K562 (cell line): Measurements from ENCODE around the gene CSTB. TPM values are rescaled to one million over a fixed set of nuclear protein-coding genes. Genes with fewer than 3 reads are reported as not detected.

ENCODE experiments used
- ATAC-seq: fragments of 200-7000 bp; cut with Tn5 transposase; 3 replicates; pipeline ENCODE4 v1.9.1; 2020; ENCODE audit warnings: moderate library complexity
- BruUV-seq: library from RNA; stranded (reverse); fragments of 400-500 nt; replicated peaks from 2 replicates; lab custom pipeline; 2021; lab: Mats Ljungman, UMichigan
- CTCF ChIA-PET: fragments of 300-600 bp; formaldehyde crosslinking; extraction: SDS; loops from one replicate; lab custom pipeline; 2021; ENCODE audit warnings: low intra/inter-chr PET ratio; lab: Yijun Ruan, JAX
- POLR2A ChIA-PET: fragments of 300-600, 350-650 bp; sonication (Branson Sonifier 250); formaldehyde crosslinking; extraction: SDS; loops from one replicate; lab custom pipeline; 2021; ENCODE audit warnings: antibody characterized with exemption, inconsistent platforms; lab: Yijun Ruan, JAX
- DNase-seq, 4 experiments: peaks; one replicate each; pipeline versions ENCODE4 v3.0.0 to v3.0.0-alpha.2; 2011 to 2018; ENCODE audit warnings: low spot score in 3 of 4, mixed read lengths in 3 of 4; ENCODE audit errors: extremely low read depth in 1 of 4
- FAIRE-seq: peaks from 2 replicates; lab custom pipeline; 2011; peaks lifted over from hg19 to GRCh38; lab: Jason Lieb, UNC
- H2AFZ ChIP-seq: 2 replicates; pipeline ENCODE4 v1.6.0; 2011; ENCODE audit warnings: low read depth, low read length, control low read depth, inconsistent platforms
- H3K27ac ChIP-seq: fragments of 200-600 bp; 3 replicates; pipeline ENCODE4 v1.8.0; 2011; ENCODE audit warnings: low read depth, mild to moderate bottlenecking, control low read depth, inconsistent platforms, low read length, moderate library complexity, mixed read lengths; ENCODE audit errors: extremely low read depth
- H3K27me3 ChIP-seq, 2 experiments: fragments of 300-600 bp in 1 of 2; 2 replicates in 1 of 2; 3 replicates in 1 of 2; pipeline versions ENCODE4 v1.6.0 to v1.8.0; 2011; ENCODE audit warnings: inconsistent platforms in 2 of 2, low read length in 2 of 2, mild to moderate bottlenecking in 1 of 2, mixed read lengths in 1 of 2, moderate library complexity in 1 of 2; ENCODE audit not compliant: control insufficient read depth in 2 of 2, insufficient read depth in 2 of 2
- H3K36me3 ChIP-seq: fragments of 300-600 bp; 3 replicates; pipeline ENCODE4 v1.8.0; 2011; ENCODE audit warnings: mild to moderate bottlenecking, low read length, inconsistent platforms; ENCODE audit not compliant: control insufficient read depth, insufficient read depth
- H3K4me1 ChIP-seq, 2 experiments: fragments of 200-600 bp in 1 of 2; replicated peaks in 1 of 2; 2 replicates in 1 of 2; 3 replicates in 1 of 2; pipeline versions ENCODE4 v1.5.1 to v1.8.0; 2011; ENCODE audit warnings: inconsistent platforms in 2 of 2, low read length in 2 of 2, mild to moderate bottlenecking in 1 of 2, mixed read lengths in 1 of 2, moderate library complexity in 1 of 2; ENCODE audit not compliant: control insufficient read depth in 2 of 2, insufficient read depth in 2 of 2
- H3K4me2 ChIP-seq: 2 replicates; pipeline ENCODE4 v1.6.1; 2011; ENCODE audit warnings: low read length, control low read depth, inconsistent platforms, mixed read lengths; ENCODE audit not compliant: insufficient read depth
- H3K4me3 ChIP-seq: fragments of 200-600 bp; sonication (generic), shearing (Covaris generic); 2 replicates; pipeline ENCODE4 v1.5.1; 2016; ENCODE audit warnings: control low read depth, inconsistent platforms
- H3K79me2 ChIP-seq: fragments of 200-600 bp; 3 replicates; pipeline ENCODE4 v1.8.0; 2011; ENCODE audit warnings: low read length, inconsistent platforms; ENCODE audit not compliant: control insufficient read depth, insufficient read depth
- H3K9ac ChIP-seq, 2 experiments: 2 replicates each; pipeline versions ENCODE4 v1.6.0 to v1.6.1; 2011; ENCODE audit warnings: low read depth in 2 of 2, low read length in 2 of 2, control low read depth in 1 of 2, inconsistent platforms in 1 of 2, mild to moderate bottlenecking in 1 of 2, mixed read lengths in 1 of 2; ENCODE audit not compliant: insufficient read depth in 1 of 2
- H3K9me1 ChIP-seq: one replicate; pipeline ENCODE4 v1.6.0; 2011; ENCODE audit warnings: inconsistent platforms, mild to moderate bottlenecking, low read length, moderate library complexity; ENCODE audit not compliant: control insufficient read depth, insufficient read depth
- H3K9me3 ChIP-seq: replicated peaks from 2 replicates; pipeline ENCODE4 v1.5.1; 2011; ENCODE audit warnings: low read depth, low read length, inconsistent platforms; ENCODE audit not compliant: control insufficient read depth, insufficient read depth
- H4K20me1 ChIP-seq: replicated peaks from 2 replicates; pipeline ENCODE4 v1.6.1; 2011; ENCODE audit warnings: low read length, inconsistent platforms, mixed read lengths; ENCODE audit not compliant: control insufficient read depth, insufficient read depth
- HDGF ChIP-seq: fragments of 450-650 bp; IDR thresholded peaks from 2 replicates; pipeline ENCODE4 v1.6.1; 2016
- KDM1A ChIP-seq, 2 experiments: fragments of 450-650 bp; IDR thresholded peaks; 2 replicates each; pipeline ENCODE4 v1.6.1; 2016; ENCODE audit warnings: mild to moderate bottlenecking in 2 of 2
- MAZ ChIP-seq, 2 experiments: fragments of 450-650 bp in 1 of 2; sonication (generic) in 1 of 2; formaldehyde crosslinking; IDR thresholded peaks in 1 of 2; conservative IDR thresholded peaks in 1 of 2; 2 replicates each; pipeline versions ENCODE4 v1.4.0 to v1.5.0; 2020; ENCODE audit warnings: mild to moderate bottlenecking in 1 of 2, missing genetic modification reagents in 1 of 2
- NCOR1 ChIP-seq: fragments of 450-650 bp; IDR thresholded peaks from 2 replicates; pipeline ENCODE4 v1.6.1; 2016; ENCODE audit warnings: mild to moderate bottlenecking, moderate library complexity
- POLR2G ChIP-seq: fragments of 200-400 bp; formaldehyde crosslinking; IDR thresholded peaks from 2 replicates; pipeline ENCODE4 v1.6.1; 2017; ENCODE audit warnings: low read depth, mild to moderate bottlenecking, antibody characterized with exemption, low read length, moderate library complexity
- RBM22 ChIP-seq: fragments of 200-400 bp; formaldehyde crosslinking; IDR thresholded peaks from 2 replicates; pipeline ENCODE4 v1.6.1; 2018; ENCODE audit warnings: low read length, low read depth; ENCODE audit not compliant: poor library complexity, severe bottlenecking
- STAT5A ChIP-seq: IDR thresholded peaks from 2 replicates; pipeline ENCODE4 v1.6.1; 2012; ENCODE audit warnings: low read length, inconsistent platforms, borderline replicate concordance
- SUPT5H ChIP-seq: fragments of 450-650 bp; IDR thresholded peaks from 2 replicates; pipeline ENCODE4 v1.6.1; 2016
- TARDBP ChIP-seq: fragments of 450-650 bp; IDR thresholded peaks from 2 replicates; pipeline ENCODE4 v1.6.1; 2016
- WGBS: fragments of 100-300 bp; shearing (Covaris generic); methylation state at CpG from one replicate; pipeline ENCODE4 v1.1.6; 2016; ENCODE audit warnings: low coverage, mixed read lengths; ENCODE audit not compliant: insufficient coverage; ENCODE audit errors: missing lambda C conversion rate; 5-methylcytosine and 5-hydroxymethylcytosine counted together
- in situ Hi-C: fragments of 300-500 bp; cut with MboI; formaldehyde crosslinking; loops from 4 replicates; pipeline ENCODE4 v1.15.0; 2018; ENCODE audit warnings: inconsistent platforms, mixed read lengths
- intact Hi-C: fragments of 100-400 bp; cut with micrococcal nuclease; formaldehyde crosslinking; loops from 2 replicates; pipeline ENCODE4 v1.14.2; 2022
- polyA plus RNA-seq, 8 experiments: library from polyadenylated mRNA; depleted of rRNA in 4 of 8; stranded (reverse) in 5 of 8; unstranded in 3 of 8; fragments of >200 nt; fragmentation: Nextera tagmentation in 2 of 8; fragmentation: Illumina TruSeq in 1 of 8; extraction: Ambion mirVana in 2 of 8; extraction: Trizol in 1 of 8; gene quantifications; 2 replicates each; pipeline versions ENCODE4 v1.2.1 to v1.2.3, GENCODE V29; 2011 to 2014; ENCODE audit warnings: inconsistent platforms in 1 of 8, missing spikeins in 1 of 8
- total RNA-seq, 7 experiments: library from RNA; depleted of rRNA in 6 of 7; stranded (reverse); fragments of >200 nt in 6 of 7; fragmentation: Illumina TruSeq in 2 of 7; extraction: Trizol in 2 of 7; gene quantifications; 2 replicates each; pipeline versions ENCODE4 v1.2.1 to v1.2.3, GENCODE V29; 2011 to 2021; ENCODE audit warnings: low replicate concordance in 1 of 7
- TF ChIP-seq, protein P1 (sequence below): sonication (generic); formaldehyde crosslinking; IDR thresholded peaks from 2 replicates; pipeline ENCODE4 v1.9.0; 2022; ENCODE audit warnings: mild to moderate bottlenecking, missing genetic modification reagents
- TF ChIP-seq, protein P2 (sequence below): fragments of 450-650 bp; IDR thresholded peaks from 2 replicates; pipeline ENCODE4 v1.6.1; 2016; ENCODE audit warnings: missing biosample characterization, missing genetic modification characterization

Gene CSTB
- total and polyA plus RNA-seq, 9 of the 15 experiments (the other 6 are each of a cell fraction or from before 2014, with no cell fraction given) = 12.4 to 65.0 (median 31.7) TPM

DNA sequence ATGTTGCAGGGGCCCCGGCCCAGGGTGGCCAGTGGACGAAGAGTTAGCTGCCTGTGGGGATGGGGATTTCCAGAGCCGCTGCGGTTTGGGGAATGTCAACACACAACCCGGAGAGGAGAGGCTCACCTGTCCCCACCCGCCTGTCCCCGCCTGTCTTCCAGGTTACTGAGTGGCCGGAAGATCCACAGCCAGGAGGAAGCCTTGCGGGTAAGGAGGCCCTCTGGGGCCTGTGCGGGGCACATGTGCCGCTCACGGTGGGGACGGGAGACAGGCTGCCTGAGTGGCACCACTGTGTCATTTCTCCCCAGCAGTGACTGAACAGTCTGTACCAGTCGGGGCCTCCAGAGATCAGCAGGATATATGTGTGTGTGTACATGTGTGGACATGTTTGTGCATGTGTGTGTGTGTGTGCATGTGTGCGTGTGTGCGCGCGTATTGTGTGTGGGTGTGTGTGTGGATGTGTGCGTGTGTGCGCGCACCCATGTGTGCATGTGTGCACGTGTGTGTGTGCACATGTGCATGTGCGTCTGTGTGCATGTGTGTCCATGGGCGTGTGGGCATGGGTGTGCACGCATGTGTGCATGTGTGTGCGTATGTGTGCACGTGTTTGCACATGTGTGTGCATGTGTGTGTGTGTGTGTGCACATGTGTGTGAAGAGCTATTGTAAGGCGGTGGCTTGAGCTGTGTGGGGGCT, 25.6 kb downstream of the CSTB start:
- Histone ChIP-seq H3K27me3 (no peaks in the 10 kb centered on the region), H3K36me3 (peaks cover 95% of the 10 kb centered on the region; the same call in 2 of the 3 replicates), H3K9me1 (no peaks in the 10 kb centered on the region), H2AFZ (no peak overlapping the region), H3K9ac (no peak overlapping the region), H3K4me1 (peaks cover 7 to 39% of the 10 kb centered on the region in 2 experiments; a peak in 4 of 5 replicates), H3K4me3 (no peak overlapping the region), H4K20me1 (peaks cover 6% of the 10 kb centered on the region; the same call in 1 of the 2 replicates), H3K9me3 (no peaks in the 10 kb centered on the region), H3K27ac (no peak overlapping the region), H3K79me2 (no peaks in the 10 kb centered on the region), H3K4me2 (no peak overlapping the region)
- DNase-seq (no peak), FAIRE-seq (no peak), ATAC-seq (no peak)
- 91% methylated on average over 28 of the region's 28 CpGs for WGBS
- in situ Hi-C loops (no loop called here), intact Hi-C loops (no loop called here)
- CTCF ChIA-PET = no interaction called here
- POLR2A ChIA-PET = no interaction called here
- no TSS peak for BruUV-seq
- TF ChIP-seq HDGF (no peak), POLR2G (peak; percentile 66), SUPT5H (peak; percentile 55), MAZ (CRISPR knock-in tag; conservative IDR thresholded peaks at IDR 0.05 in 1 of 2, IDR thresholded peaks at IDR 0.05 in 1 of 2) (no peak), STAT5A (peak; percentile 31; the same call in 1 of the 2 replicates), NCOR1 (0 out of 2 replicates have a peak, but pooled peaks have one; percentile 5), TARDBP (peak; percentile 83; the same call in 1 of the 2 replicates), KDM1A (IDR thresholded peaks at IDR 0.05) (peak in 1 of 2 experiments; percentile 92; a peak in 2 of 4 replicates), RBM22 (peak; percentile 28)
- TF ChIP-seq, protein P1, sequence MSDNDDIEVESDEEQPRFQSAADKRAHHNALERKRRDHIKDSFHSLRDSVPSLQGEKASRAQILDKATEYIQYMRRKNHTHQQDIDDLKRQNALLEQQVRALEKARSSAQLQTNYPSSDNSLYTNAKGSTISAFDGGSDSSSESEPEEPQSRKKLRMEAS (CRISPR knock-in tag) = peak; percentile 25; the same call in 1 of the 2 replicates
- TF ChIP-seq, protein P2, sequence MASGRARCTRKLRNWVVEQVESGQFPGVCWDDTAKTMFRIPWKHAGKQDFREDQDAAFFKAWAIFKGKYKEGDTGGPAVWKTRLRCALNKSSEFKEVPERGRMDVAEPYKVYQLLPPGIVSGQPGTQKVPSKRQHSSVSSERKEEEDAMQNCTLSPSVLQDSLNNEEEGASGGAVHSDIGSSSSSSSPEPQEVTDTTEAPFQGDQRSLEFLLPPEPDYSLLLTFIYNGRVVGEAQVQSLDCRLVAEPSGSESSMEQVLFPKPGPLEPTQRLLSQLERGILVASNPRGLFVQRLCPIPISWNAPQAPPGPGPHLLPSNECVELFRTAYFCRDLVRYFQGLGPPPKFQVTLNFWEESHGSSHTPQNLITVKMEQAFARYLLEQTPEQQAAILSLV (tag) = no peak
